Iris pigment epithelial cell (primary cell): ENCODE data around the gene PCDHGA4.
A peak's percentile ranks its signal among the peaks of the same experiment; 100 is the strongest.
"Not testable (repeated sequence)": the region's sequence is repeated elsewhere in the genome, so short reads cannot be mapped to it uniquely, and the experiment has no call there.

ENCODE experiments used
- DNase-seq: peaks from one replicate; pipeline ENCODE4 v3.0.0-alpha.2; 2011; ENCODE audit warnings: low read depth

Gene PCDHGA4

GRCh38 chr5:141384471-141385267 lies 29.8 kb downstream of the PCDHGA4 start:
- no peak for DNase-seq

DNA sequence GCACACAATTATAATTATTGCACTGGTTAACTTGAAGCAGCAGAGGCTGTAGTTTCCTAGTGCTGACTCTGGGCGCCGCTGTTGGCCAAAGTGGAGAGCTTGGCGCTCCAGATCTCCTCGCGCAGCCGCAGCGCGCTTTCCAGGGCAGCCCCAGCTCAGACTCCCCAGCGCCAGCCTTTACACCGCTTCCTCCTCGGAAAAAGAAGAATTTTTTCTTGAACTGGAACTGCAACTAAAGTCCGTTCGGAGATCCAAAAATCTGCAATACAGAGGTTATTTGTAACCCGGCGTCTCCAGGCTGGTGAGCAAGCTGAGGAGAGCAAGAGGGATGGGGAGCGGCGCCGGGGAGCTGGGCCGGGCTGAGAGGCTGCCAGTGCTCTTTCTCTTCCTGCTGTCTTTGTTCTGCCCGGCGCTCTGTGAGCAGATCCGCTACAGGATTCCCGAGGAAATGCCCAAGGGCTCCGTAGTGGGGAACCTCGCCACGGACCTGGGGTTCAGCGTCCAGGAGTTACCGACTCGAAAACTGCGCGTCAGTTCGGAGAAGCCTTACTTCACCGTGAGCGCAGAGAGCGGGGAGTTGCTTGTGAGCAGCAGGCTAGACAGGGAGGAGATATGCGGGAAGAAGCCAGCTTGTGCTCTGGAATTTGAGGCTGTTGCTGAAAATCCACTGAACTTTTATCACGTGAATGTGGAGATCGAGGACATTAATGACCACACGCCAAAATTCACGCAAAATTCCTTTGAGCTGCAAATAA lies 32.9 kb downstream of the PCDHGA4 start, which contains the start of gene PCDHGB4:
Gene PCDHGB4 (plus strand): TSS at position 142 of the 755 bp plus-strand sequence. CDS start 187 bp downstream, at position 329.
- peak; percentile 54 for DNase-seq

DNA sequence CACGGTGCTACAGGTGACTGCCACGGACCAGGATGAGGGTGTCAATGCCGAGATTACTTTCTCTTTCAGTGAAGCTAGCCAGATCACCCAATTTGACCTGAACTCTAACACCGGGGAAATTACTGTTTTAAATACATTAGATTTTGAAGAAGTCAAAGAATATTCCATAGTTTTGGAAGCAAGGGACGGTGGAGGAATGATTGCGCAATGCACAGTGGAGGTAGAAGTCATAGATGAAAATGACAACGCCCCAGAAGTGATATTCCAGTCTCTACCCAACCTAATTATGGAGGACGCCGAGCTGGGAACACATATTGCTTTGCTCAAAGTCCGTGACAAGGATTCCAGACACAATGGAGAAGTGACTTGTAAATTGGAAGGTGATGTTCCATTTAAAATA lies 33.8 kb downstream of the PCDHGA4 start:
- no peak for DNase-seq

DNA sequence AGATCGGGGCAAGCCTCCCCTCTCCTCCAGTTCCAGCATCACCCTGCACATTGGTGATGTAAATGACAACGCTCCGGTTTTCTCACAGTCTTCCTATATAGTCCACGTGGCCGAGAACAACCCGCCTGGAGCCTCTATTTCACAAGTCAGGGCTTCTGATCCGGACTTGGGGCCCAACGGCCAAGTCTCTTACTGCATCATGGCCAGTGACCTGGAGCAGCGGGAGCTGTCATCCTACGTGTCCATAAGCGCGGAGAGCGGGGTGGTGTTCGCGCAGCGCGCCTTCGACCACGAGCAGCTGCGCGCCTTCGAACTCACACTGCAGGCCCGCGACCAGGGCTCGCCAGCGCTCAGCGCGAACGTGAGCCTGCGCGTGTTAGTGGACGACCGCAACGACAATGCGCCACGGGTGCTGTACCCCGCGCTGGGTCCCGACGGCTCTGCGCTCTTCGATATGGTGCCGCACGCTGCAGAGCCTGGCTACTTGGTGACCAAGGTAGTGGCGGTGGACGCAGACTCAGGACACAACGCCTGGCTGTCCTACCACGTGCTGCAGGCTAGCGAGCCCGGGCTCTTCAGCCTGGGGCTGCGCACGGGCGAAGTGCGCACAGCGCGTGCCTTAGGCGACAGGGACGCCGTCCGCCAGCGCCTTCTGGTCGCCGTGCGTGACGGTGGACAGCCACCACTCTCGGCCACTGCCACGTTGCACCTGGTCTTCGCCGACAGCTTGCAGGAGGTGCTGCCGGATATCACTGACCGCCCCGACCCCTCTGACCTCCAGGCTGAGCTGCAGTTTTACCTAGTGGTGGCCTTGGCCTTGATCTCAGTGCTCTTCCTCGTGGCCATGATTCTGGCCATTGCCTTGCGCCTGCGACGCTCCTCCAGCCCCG lies 34.6 kb downstream of the PCDHGA4 start:
- DNase-seq = no peak

GRCh38 chr5:141392429-141393198 lies 37.8 kb downstream of the PCDHGA4 start, which contains the start of gene PCDHGA8:
PCDHGA8 (plus strand) TSS chr5:141392633; CDS start chr5:141392814, 181 bp downstream.
- DNase-seq = peak; percentile 27

- DNase-seq = no peak
These were observed 38.4 kb downstream of the PCDHGA4 start for GRCh38 chr5:141393267-141393666.

DNA sequence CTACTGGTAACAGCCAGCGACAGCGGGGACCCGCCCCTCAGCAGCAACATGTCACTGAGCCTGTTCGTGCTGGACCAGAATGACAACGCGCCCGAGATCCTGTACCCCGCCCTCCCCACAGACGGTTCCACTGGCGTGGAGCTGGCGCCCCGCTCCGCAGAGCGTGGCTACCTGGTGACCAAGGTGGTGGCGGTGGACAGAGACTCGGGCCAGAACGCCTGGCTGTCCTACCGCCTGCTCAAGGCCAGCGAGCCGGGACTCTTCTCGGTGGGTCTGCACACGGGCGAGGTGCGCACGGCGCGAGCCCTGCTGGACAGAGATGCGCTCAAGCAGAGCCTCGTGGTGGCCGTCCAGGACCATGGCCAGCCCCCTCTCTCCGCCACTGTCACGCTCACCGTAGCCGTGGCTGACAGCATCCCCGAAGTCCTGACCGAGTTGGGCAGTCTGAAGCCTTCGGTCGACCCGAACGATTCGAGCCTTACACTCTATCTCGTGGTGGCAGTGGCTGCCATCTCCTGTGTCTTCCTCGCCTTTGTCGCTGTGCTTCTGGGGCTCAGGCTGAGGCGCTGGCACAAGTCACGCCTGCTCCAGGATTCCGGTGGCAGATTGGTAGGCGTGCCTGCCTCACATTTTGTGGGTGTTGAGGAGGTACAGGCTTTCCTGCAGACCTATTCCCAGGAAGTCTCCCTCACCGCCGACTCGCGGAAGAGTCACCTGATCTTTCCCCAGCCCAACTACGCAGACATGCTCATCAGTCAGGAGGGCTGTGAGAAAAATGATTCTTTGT lies 39.8 kb downstream of the PCDHGA4 start:
- DNase-seq = not testable (repeated sequence)

DNA sequence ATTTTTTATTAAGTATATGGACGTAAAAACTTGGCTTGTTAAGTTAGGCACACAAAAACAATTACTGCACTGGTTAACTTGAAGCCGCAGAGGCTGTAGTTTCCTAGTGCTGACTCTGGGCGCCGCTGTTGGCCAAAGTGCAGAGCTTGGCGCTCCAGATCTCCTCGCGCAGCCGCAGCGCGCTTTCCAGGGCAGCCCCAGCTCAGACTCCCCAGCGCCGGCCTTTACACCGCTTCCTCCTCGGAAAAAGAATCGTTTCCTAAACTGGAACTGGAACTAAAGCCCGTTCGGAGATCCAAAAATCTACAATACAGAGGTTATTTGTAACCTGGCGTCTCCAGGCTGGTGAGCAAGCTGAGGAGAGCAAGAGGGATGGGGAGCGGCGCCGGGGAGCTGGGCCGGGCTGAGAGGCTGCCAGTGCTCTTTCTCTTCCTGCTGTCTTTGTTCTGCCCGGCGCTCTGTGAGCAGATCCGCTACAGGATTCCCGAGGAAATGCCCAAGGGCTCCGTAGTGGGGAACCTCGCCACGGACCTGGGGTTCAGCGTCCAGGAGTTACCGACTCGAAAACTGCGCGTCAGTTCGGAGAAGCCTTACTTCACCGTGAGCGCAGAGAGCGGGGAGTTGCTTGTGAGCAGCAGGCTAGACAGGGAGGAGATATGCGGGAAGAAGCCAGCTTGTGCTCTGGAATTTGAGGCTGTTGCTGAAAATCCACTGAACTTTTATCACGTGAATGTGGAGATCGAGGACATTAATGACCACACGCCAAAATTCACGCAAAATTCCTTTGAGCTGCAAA lies 43.1 kb downstream of the PCDHGA4 start, which contains the start of gene PCDHGB5:
Gene PCDHGB5 (plus strand): TSS at position 192 of the 796 bp plus-strand sequence. CDS start 181 bp downstream, at position 373.
- DNase-seq = peak; percentile 67

- no peak for DNase-seq
These were observed 43.8 kb downstream of the PCDHGA4 start for GRCh38 chr5:141398608-141399007.

DNA sequence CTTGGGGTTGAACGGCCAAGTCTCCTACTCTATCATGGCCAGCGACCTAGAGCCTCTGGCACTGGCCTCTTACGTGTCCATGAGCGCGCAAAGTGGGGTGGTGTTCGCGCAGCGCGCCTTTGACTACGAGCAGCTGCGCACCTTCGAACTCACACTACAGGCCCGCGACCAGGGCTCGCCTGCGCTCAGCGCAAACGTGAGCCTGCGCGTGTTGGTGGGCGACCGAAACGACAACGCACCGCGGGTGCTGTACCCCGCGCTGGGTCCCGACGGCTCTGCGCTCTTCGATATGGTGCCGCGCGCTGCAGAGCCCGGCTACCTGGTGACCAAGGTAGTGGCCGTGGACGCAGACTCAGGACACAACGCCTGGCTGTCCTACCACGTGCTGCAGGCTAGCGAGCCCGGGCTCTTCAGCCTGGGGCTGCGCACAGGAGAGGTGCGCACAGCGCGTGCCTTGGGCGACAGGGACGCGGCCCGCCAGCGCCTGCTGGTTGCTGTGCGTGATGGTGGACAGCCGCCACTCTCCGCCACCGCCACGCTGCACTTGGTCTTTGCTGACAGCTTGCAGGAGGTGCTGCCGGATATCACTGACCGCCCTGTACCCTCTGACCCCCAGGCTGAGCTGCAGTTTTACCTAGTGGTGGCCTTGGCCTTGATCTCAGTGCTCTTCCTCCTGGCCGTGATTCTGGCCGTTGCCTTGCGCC lies 44.9 kb downstream of the PCDHGA4 start:
- DNase-seq = no peak

GRCh38 chr5:141402553-141403243 lies 47.9 kb downstream of the PCDHGA4 start, which contains the start of gene PCDHGA9:
PCDHGA9 (plus strand) TSS chr5:141402778; CDS start chr5:141402953, 175 bp downstream.
- peak; percentile 48 for DNase-seq

- no peak for DNase-seq
These were observed 48.6 kb downstream of the PCDHGA4 start for GRCh38 chr5:141403387-141403786.
